Testis (tissue), 3 donors: ENCODE measurements around the gene SNAP23. TPM values are rescaled to one million over a fixed set of nuclear protein-coding genes. Genes with fewer than 3 reads are reported as not detected.

Source experiments
- DNase-seq: peaks from one replicate; pipeline ENCODE4 v3.0.0-alpha.2; 2019
- H3K27ac ChIP-seq, 2 donors: fragments of 200-600 bp; sonication (generic); one replicate each; pipeline ENCODE4 v1.5.1; 2019
- H3K27me3 ChIP-seq: fragments of 200-600 bp; sonication (generic); one replicate; pipeline ENCODE4 v1.5.1; 2019
- H3K36me3 ChIP-seq: fragments of 200-600 bp; sonication (generic); one replicate; pipeline ENCODE4 v1.5.1; 2017; ENCODE audit warnings: low read depth; ENCODE audit errors: missing control alignments
- H3K4me1 ChIP-seq: fragments of 200-600 bp; sonication (generic); one replicate; pipeline ENCODE4 v1.5.1; 2019
- H3K4me3 ChIP-seq, 2 donors: fragments of 200-600 bp; sonication (generic); one replicate each; pipeline ENCODE4 v1.5.1; 2017 to 2019
- H3K9me3 ChIP-seq: fragments of 200-600 bp; sonication (generic); one replicate; pipeline ENCODE4 v1.5.1; 2017
- CTCF ChIP-seq, 3 experiments: fragments of 450-650 bp in 2 of 3; fragments of 200-600 bp in 1 of 3; sonication (generic) in 1 of 3; IDR thresholded peaks; one replicate each; pipeline ENCODE4 v1.5.1; 2016 to 2019; ENCODE audit warnings: antibody characterized with exemption in 3 of 3, mild to moderate bottlenecking in 2 of 3, moderate library complexity in 1 of 3
- POLR2A ChIP-seq: fragments of 450-650 bp; IDR thresholded peaks from one replicate; pipeline ENCODE4 v1.6.1; 2017; ENCODE audit warnings: antibody characterized with exemption, mild to moderate bottlenecking, moderate library complexity
- WGBS, 2 donors: methylation state at CpG; one replicate each; pipeline ENCODE4 v1.1.5; 2018; 5-methylcytosine and 5-hydroxymethylcytosine counted together
- intact Hi-C: fragments of 100-400 bp; cut with DNase I; formaldehyde crosslinking; loops from one replicate; pipeline ENCODE4 v1.15.1; 2023; ENCODE audit warnings: low total_unique reads
- polyA plus RNA-seq: library from polyadenylated mRNA; stranded (reverse); fragments of 350-450 nt; fragmentation: Illumina TruSeq; extraction: RNeasy Lipid Tissue Mini Kit (QIAGEN cat#74804); gene quantifications from one replicate; pipeline ENCODE4 v1.2.3, GENCODE V29; 2014; ENCODE audit warnings: low read depth, low replicate concordance; ENCODE audit not compliant: insufficient read depth
- total RNA-seq, 2 donors: library from RNA; depleted of rRNA; stranded (reverse); fragments of >200 nt; gene quantifications; one replicate each; pipeline ENCODE4 v1.2.3, GENCODE V29; 2016

Gene SNAP23
- total and polyA plus RNA-seq, 3 donors from 2014 or later = 99.4 to 114 (median 101) TPM

- TF ChIP-seq POLR2A (no peak), CTCF (IDR thresholded peaks at IDR 0.05) (no peak)
- no peaks in the 10 kb centered on the region for H3K27me3 ChIP-seq
- H3K4me3 ChIP-seq = no peak overlapping the region
- WGBS, 2 donors = 50 to 69% methylated on average over 4 of the region's 4 CpGs
- DNase-seq = no peak
- H3K9me3 ChIP-seq = no peaks in the 10 kb centered on the region
- intact Hi-C loops = no loop called here
- no peaks in the 10 kb centered on the region for H3K36me3 ChIP-seq
- peak overlapping the region; percentile 62 to 76 for H3K27ac ChIP-seq
- H3K4me1 ChIP-seq = peaks cover 42% of the 10 kb centered on the region
These were observed 12.1 kb downstream of the SNAP23 start for GRCh38 chr15:42507514-42507913.

GRCh38 chr15:42508263-42508690 is 12.8 kb downstream of the SNAP23 start:
- Histone ChIP-seq H3K27ac (peak overlapping the region; percentile 62 to 76), H3K4me3 (no peak overlapping the region), H3K4me1 (peaks cover 42% of the 10 kb centered on the region), H3K36me3 (no peaks in the 10 kb centered on the region), H3K9me3 (no peaks in the 10 kb centered on the region), H3K27me3 (no peaks in the 10 kb centered on the region)
- TF ChIP-seq CTCF (IDR thresholded peaks at IDR 0.05) (no peak), POLR2A (no peak)
- intact Hi-C loops = no loop called here
- DNase-seq = peak; percentile 78
- 24 to 34% methylated on average over 9 of the region's 9 CpGs for WGBS, 2 donors

- Histone ChIP-seq H3K4me3 (no peak overlapping the region), H3K9me3 (no peaks in the 10 kb centered on the region), H3K36me3 (no peaks in the 10 kb centered on the region), H3K4me1 (peaks cover 36% of the 10 kb centered on the region), H3K27ac (peak overlapping the region; percentile 49 to 84), H3K27me3 (no peaks in the 10 kb centered on the region)
- 70 to 75% methylated on average over 4 of the region's 4 CpGs for WGBS, 2 donors
- TF ChIP-seq CTCF (IDR thresholded peaks at IDR 0.05) (no peak), POLR2A (no peak)
- DNase-seq = no peak
- intact Hi-C loops = no loop called here
These were observed 15.0 kb downstream of the SNAP23 start for GRCh38 chr15:42510258-42511006.

- no peak for DNase-seq
- 30 to 32% methylated on average over 4 of the region's 4 CpGs for WGBS, 2 donors
- Histone ChIP-seq H3K36me3 (no peaks in the 10 kb centered on the region), H3K9me3 (no peaks in the 10 kb centered on the region), H3K27ac (peak overlapping the region; percentile 49 to 84), H3K4me1 (peaks cover 33% of the 10 kb centered on the region), H3K27me3 (no peaks in the 10 kb centered on the region), H3K4me3 (no peak overlapping the region)
- TF ChIP-seq CTCF (IDR thresholded peaks at IDR 0.05) = no peak
- TF ChIP-seq POLR2A = no peak
- intact Hi-C loops = no loop called here
These were observed 15.6 kb downstream of the SNAP23 start for GRCh38 chr15:42511007-42511391.

GRCh38 chr15:42523331-42523730 is 27.9 kb downstream of the SNAP23 start:
- Histone ChIP-seq H3K4me3 (no peak overlapping the region), H3K27ac (no peak overlapping the region), H3K9me3 (no peaks in the 10 kb centered on the region), H3K4me1 (no peaks in the 10 kb centered on the region), H3K36me3 (no peaks in the 10 kb centered on the region), H3K27me3 (no peaks in the 10 kb centered on the region)
- TF ChIP-seq CTCF (IDR thresholded peaks at IDR 0.05) = no peak
- no peak for DNase-seq
- intact Hi-C loops = no loop called here
- 89 to 92% methylated on average over 2 of the region's 2 CpGs for WGBS, 2 donors
